SK-N-SH (cell line): Measurements from ENCODE around the gene HEPACAM. TPM values are rescaled to one million over a fixed set of nuclear protein-coding genes. Genes with fewer than 3 reads are reported as not detected.

Experiments used
- CTCF ChIA-PET: fragments of 300-600, 350-600 bp; formaldehyde crosslinking; extraction: SDS; loops from one replicate; lab custom pipeline; 2021; lab: Yijun Ruan, JAX
- POLR2A ChIA-PET: fragments of 350-600 bp; sonication (Branson Sonifier 250); formaldehyde crosslinking; extraction: SDS; loops from one replicate; lab custom pipeline; 2020; ENCODE audit warnings: antibody characterized with exemption, inconsistent platforms; lab: Yijun Ruan, JAX
- DNase-seq: peaks from one replicate; pipeline ENCODE4 v3.0.0; 2012
- H2AFZ ChIP-seq: fragments of 200-600 bp; sonication (generic); 2 replicates; pipeline ENCODE4 v1.8.1; 2016; ENCODE audit warnings: antibody characterized with exemption, mild to moderate bottlenecking, low read depth
- H3F3A ChIP-seq: fragments of 200-600 bp; sonication (generic); replicated peaks from 2 replicates; pipeline ENCODE3; 2016; ENCODE audit warnings: antibody characterized with exemption, mild to moderate bottlenecking; ENCODE audit not compliant: insufficient read depth
- H3K27ac ChIP-seq, 2 experiments: fragments of 200-500 bp in 1 of 2; fragments of 200-600 bp in 1 of 2; sonication (Bioruptor generic) in 1 of 2; sonication (generic), shearing (Covaris generic) in 1 of 2; 2 replicates each; pipeline versions ENCODE4 v1.5.1 to v1.6.1; 2014 to 2016; ENCODE audit warnings: low read depth in 2 of 2, inconsistent platforms in 1 of 2, low read length in 1 of 2, mild to moderate bottlenecking in 1 of 2, mixed read lengths in 1 of 2
- H3K27me3 ChIP-seq: fragments of 200-600 bp; sonication (generic), shearing (Covaris generic); 2 replicates; pipeline ENCODE4 v1.6.1; 2016; ENCODE audit warnings: mixed run types; ENCODE audit not compliant: insufficient read depth
- H3K36me3 ChIP-seq, 2 experiments: fragments of 200-500 bp in 1 of 2; fragments of 200-600 bp in 1 of 2; sonication (Bioruptor generic) in 1 of 2; sonication (generic) in 1 of 2; replicated peaks in 1 of 2; 2 replicates each; pipeline versions ENCODE3 to v1.5.1; 2014 to 2016; ENCODE audit warnings: low read length in 1 of 2, mild to moderate bottlenecking in 1 of 2; ENCODE audit not compliant: insufficient read depth in 2 of 2, control insufficient read depth in 1 of 2
- H3K4me1 ChIP-seq, 2 experiments: fragments of 200-500 bp in 1 of 2; fragments of 200-600 bp in 1 of 2; sonication (Bioruptor generic) in 1 of 2; sonication (generic), shearing (Covaris generic) in 1 of 2; 2 replicates each; pipeline versions ENCODE4 v1.5.1 to v1.6.1; 2014 to 2016; ENCODE audit warnings: low read depth in 1 of 2, low read length in 1 of 2, mixed run types in 1 of 2; ENCODE audit not compliant: insufficient read depth in 2 of 2, control insufficient read depth in 1 of 2
- H3K4me2 ChIP-seq: fragments of 200-600 bp; sonication (generic), shearing (Covaris generic); 2 replicates; pipeline ENCODE4 v1.6.1; 2017; ENCODE audit warnings: mixed run types
- H3K4me3 ChIP-seq, 2 experiments: fragments of 200-500 bp in 1 of 2; fragments of 200-600 bp in 1 of 2; sonication (Bioruptor generic) in 1 of 2; sonication (generic), shearing (Covaris generic) in 1 of 2; 2 replicates each; pipeline versions ENCODE4 v1.5.1 to v1.8.1; 2014 to 2016; ENCODE audit warnings: low read depth in 2 of 2, inconsistent platforms in 1 of 2, low read length in 1 of 2, mild to moderate bottlenecking in 1 of 2, mixed read lengths in 1 of 2, moderate library complexity in 1 of 2
- H3K79me2 ChIP-seq: fragments of 200-600 bp; sonication (generic); 2 replicates; pipeline ENCODE4 v1.8.1; 2017; ENCODE audit warnings: mild to moderate bottlenecking; ENCODE audit not compliant: insufficient read depth
- H3K9ac ChIP-seq: fragments of 200-600 bp; sonication (generic); 2 replicates; pipeline ENCODE4 v1.6.1; 2017; ENCODE audit warnings: mixed run types
- H3K9me2 ChIP-seq: fragments of 200-600 bp; sonication (generic); 2 replicates; pipeline ENCODE4 v1.6.1; 2017; ENCODE audit warnings: mixed run types
- H3K9me3 ChIP-seq: fragments of 200-600 bp; sonication (generic); 2 replicates; pipeline ENCODE4 v1.6.1; 2017; ENCODE audit warnings: mixed run types, mild to moderate bottlenecking, moderate library complexity
- H4K20me1 ChIP-seq: fragments of 200-600 bp; sonication (generic); 2 replicates; pipeline ENCODE4 v1.6.1; 2017; ENCODE audit warnings: mild to moderate bottlenecking, mixed run types; ENCODE audit not compliant: insufficient read depth
- EP300 ChIP-seq, 2 experiments: IDR thresholded peaks; 2 replicates each; pipeline versions ENCODE4 v1.4.0 to v1.6.1; 2012; ENCODE audit warnings: borderline replicate concordance in 1 of 2, low read depth in 1 of 2, low read length in 1 of 2
- EZH2phosphoT487 ChIP-seq: fragments of 200-600 bp; sonication (generic); IDR thresholded peaks from 2 replicates; pipeline ENCODE4 v1.6.1; 2017; ENCODE audit warnings: low read depth, mixed run types, mild to moderate bottlenecking, antibody characterized with exemption, moderate library complexity, borderline replicate concordance
- FOXM1 ChIP-seq: IDR thresholded peaks from 2 replicates; pipeline ENCODE4 v1.4.0; 2012; ENCODE audit warnings: low read depth, mild to moderate bottlenecking
- GABPA ChIP-seq: IDR thresholded peaks from 2 replicates; pipeline ENCODE4 v1.4.0; 2012; ENCODE audit warnings: low read depth, mild to moderate bottlenecking
- GATA2 ChIP-seq: sonication (generic); formaldehyde crosslinking; IDR thresholded peaks from 2 replicates; pipeline ENCODE4 v1.5.0; 2020; ENCODE audit warnings: mild to moderate bottlenecking, missing genetic modification reagents
- IRF3 ChIP-seq: fragments of 150-350 bp; IDR thresholded peaks from 2 replicates; pipeline ENCODE4 v1.6.1; 2016; ENCODE audit warnings: mild to moderate bottlenecking, low read depth, low read length
- JUND ChIP-seq: IDR thresholded peaks from 2 replicates; pipeline ENCODE4 v1.4.0; 2012
- MXI1 ChIP-seq: IDR thresholded peaks from 2 replicates; pipeline ENCODE4 v1.6.1; 2012; ENCODE audit warnings: mild to moderate bottlenecking, low read depth, low read length, improper control_type of control experiment
- POLR2AphosphoS5 ChIP-seq: IDR thresholded peaks from 2 replicates; pipeline ENCODE4 v1.6.1; 2012; ENCODE audit warnings: low read depth, low read length
- RAD21 ChIP-seq: IDR thresholded peaks from 2 replicates; pipeline ENCODE4 v1.6.1; 2012; ENCODE audit warnings: mild to moderate bottlenecking, low read length
- SIN3A ChIP-seq: IDR thresholded peaks from 2 replicates; pipeline ENCODE4 v1.6.1; 2012; ENCODE audit warnings: low read depth, mild to moderate bottlenecking, low read length, moderate library complexity, borderline replicate concordance
- TAF1 ChIP-seq: IDR thresholded peaks from 2 replicates; pipeline ENCODE4 v1.6.1; 2012; ENCODE audit warnings: low read depth, mild to moderate bottlenecking, low read length, moderate library complexity, borderline replicate concordance
- TEAD4 ChIP-seq: IDR thresholded peaks from 2 replicates; pipeline ENCODE4 v1.4.0; 2012; ENCODE audit warnings: mild to moderate bottlenecking, borderline replicate concordance; ENCODE audit not compliant: insufficient read depth
- USF2 ChIP-seq: fragments of 150-350 bp; IDR thresholded peaks from 2 replicates; pipeline ENCODE4 v1.6.1; 2017; ENCODE audit warnings: antibody characterized with exemption, low read length, low read depth, borderline replicate concordance
- YY1 ChIP-seq: IDR thresholded peaks from 2 replicates; pipeline ENCODE4 v1.4.0; 2012; ENCODE audit warnings: low read depth, mild to moderate bottlenecking
- WGBS: methylation state at CpG from one replicate; pipeline ENCODE4 v1.1.6; 2017; ENCODE audit warnings: low lambda C conversion rate; 5-methylcytosine and 5-hydroxymethylcytosine counted together
- polyA plus RNA-seq, 3 experiments: library from polyadenylated mRNA; depleted of rRNA; stranded (reverse); fragments of >200 nt; gene quantifications; 2 replicates each; pipeline ENCODE4 v1.2.3, GENCODE V29; 2012

HEPACAM gene
- polyA plus RNA-seq, 1 of the 3 experiments (the other 2 are of a cell fraction): not detected

- Histone ChIP-seq H3K79me2 (no peaks in the 10 kb centered on the region), H3K9ac (no peak overlapping the region), H4K20me1 (no peaks in the 10 kb centered on the region), H3K4me3 (no peak overlapping the region), H3K27ac (no peak overlapping the region), H3K4me1 (no peaks in the 10 kb centered on the region; a peak in 1 of 4 replicates), H3F3A (no peaks in the 10 kb centered on the region), H3K36me3 (no peaks in the 10 kb centered on the region), H3K9me3 (no peaks in the 10 kb centered on the region), H2AFZ (no peak overlapping the region), H3K4me2 (no peak overlapping the region), H3K9me2 (no peaks in the 10 kb centered on the region), H3K27me3 (no peaks in the 10 kb centered on the region)
- TF ChIP-seq YY1 (no peak), GABPA (no peak)
- DNase-seq: no peak
- CTCF ChIA-PET: interaction anchor here (0.6 to 2.4 kb wide), 3 partner anchors 76 to 546 kb away, joined by 3 to 9 read pairs (median 5); no protein-coding TSS in a partner anchor
- 54% methylated on average over 6 of the region's 6 CpGs for WGBS
- POLR2A ChIA-PET: interaction anchor here (2.2 kb wide), 1 partner anchor 11 kb away, joined by 6 read pairs; the partner anchor contains the start of gene CCDC15
Measured at GRCh38 chr11:124942466-124943253, 6.8 kb upstream of the HEPACAM start.

DNA sequence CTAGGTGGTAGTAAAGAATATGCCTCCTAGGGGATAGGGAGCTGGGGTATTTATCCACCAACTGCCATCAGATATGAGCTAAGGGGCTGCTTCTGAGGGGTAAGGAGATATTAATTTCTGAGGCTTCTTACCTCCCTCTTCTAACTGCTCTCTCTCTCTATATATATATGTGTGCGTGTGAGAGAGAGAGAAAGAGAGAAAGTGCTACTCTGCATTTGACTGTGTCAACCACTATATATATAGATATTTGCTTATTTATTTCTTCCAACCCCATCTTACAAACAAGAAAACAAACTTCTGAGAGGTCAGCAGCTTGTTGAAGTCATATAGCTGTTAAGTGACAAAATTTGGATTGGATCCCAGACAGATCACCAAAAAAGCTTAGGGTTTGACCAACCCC lies 5.9 kb upstream of the HEPACAM start:
- Histone ChIP-seq H3K27ac (no peak overlapping the region), H3K4me2 (no peak overlapping the region), H3K4me3 (no peak overlapping the region), H3K4me1 (no peaks in the 10 kb centered on the region), H3F3A (no peaks in the 10 kb centered on the region), H3K9me2 (no peaks in the 10 kb centered on the region), H4K20me1 (no peaks in the 10 kb centered on the region), H3K27me3 (no peaks in the 10 kb centered on the region), H3K79me2 (no peaks in the 10 kb centered on the region), H2AFZ (no peak overlapping the region), H3K9me3 (no peaks in the 10 kb centered on the region), H3K9ac (no peak overlapping the region), H3K36me3 (no peaks in the 10 kb centered on the region)
- TF ChIP-seq TEAD4: no peak
- no peak for TF ChIP-seq RAD21
- TF ChIP-seq IRF3: no peak
- TF ChIP-seq SIN3A: no peak
- no peak for TF ChIP-seq POLR2AphosphoS5
- ChIA-PET POLR2A (interaction anchor here (2.2 kb wide), 1 partner anchor 12 kb away, joined by 6 read pairs; the partner anchor contains the start of gene CCDC15), CTCF (interaction anchor here (0.7 to 2.4 kb wide), 3 partner anchors 75 to 463 kb away, joined by 3 to 9 read pairs (median 5); no protein-coding TSS in a partner anchor)
- DNase-seq: no peak
- WGBS: 88% methylated on average over 1 of the region's 1 CpG

GRCh38 chr11:124938970-124939369 lies 3.1 kb upstream of the HEPACAM start:
- no peaks in the 10 kb centered on the region for H4K20me1 ChIP-seq
- H3K4me1 ChIP-seq: no peaks in the 10 kb centered on the region
- H3K4me2 ChIP-seq: no peak overlapping the region
- no peaks in the 10 kb centered on the region for H3K27me3 ChIP-seq
- 80% methylated on average over 6 of the region's 6 CpGs for WGBS
- no peaks in the 10 kb centered on the region for H3K9me3 ChIP-seq
- H3F3A ChIP-seq: no peaks in the 10 kb centered on the region
- ChIA-PET CTCF (no interaction called here), POLR2A (no interaction called here)
- H2AFZ ChIP-seq: no peak overlapping the region
- no peaks in the 10 kb centered on the region for H3K79me2 ChIP-seq
- DNase-seq: no peak
- H3K27ac ChIP-seq: no peak overlapping the region
- H3K36me3 ChIP-seq: no peaks in the 10 kb centered on the region
- no peak overlapping the region for H3K9ac ChIP-seq
- H3K9me2 ChIP-seq: no peaks in the 10 kb centered on the region
- no peak overlapping the region for H3K4me3 ChIP-seq
- no peak for TF ChIP-seq USF2
- no peak for TF ChIP-seq FOXM1
- no peak for TF ChIP-seq TAF1
- TF ChIP-seq EP300 (IDR thresholded peaks at IDR 0.05; ENCODE audit: borderline replicate concordance in 1 of 2, low read depth in 1 of 2, low read length in 1 of 2): no peak
- TF ChIP-seq IRF3: no peak
- no peak for TF ChIP-seq MXI1
- no peak for TF ChIP-seq JUND
- TF ChIP-seq GATA2 (CRISPR knock-in tag): no peak
- TF ChIP-seq YY1: no peak
- no peak for TF ChIP-seq TEAD4
- TF ChIP-seq EZH2phosphoT487: no peak
